Measurements from ENCODE around the gene ZNF331. TPM values are rescaled to one million over a fixed set of nuclear protein-coding genes. Genes with fewer than 3 reads are reported as not detected.

Gene ZNF331
- total and polyA plus RNA-seq, 8 donors: 2.9 to 67.2 (median 12.6) TPM

DNA sequence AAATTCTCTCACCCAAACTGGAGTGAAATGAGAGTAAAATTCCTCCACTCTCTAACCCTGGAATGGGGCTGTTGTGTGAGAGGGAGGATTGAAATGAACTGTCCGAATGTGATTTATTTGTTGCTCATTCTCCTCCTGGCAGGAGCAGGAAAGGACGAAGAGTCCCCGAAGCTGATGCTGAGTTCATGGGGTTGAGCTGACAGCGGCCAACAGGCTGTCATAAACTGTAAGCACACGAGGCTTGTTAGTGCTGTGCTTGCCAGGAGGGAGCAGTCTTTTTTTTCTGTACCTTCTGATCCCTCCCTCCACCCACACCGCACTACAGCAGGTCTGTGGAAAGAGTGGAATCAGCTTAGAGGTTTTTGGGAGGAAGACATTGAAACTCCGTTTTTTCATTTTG, 33.1 kb upstream of the ZNF331 start:
- H3K27me3 ChIP-seq: peaks cover 0 to 39% (median 0%) of the 10 kb centered on the region in 3 donors
- H3K36me3 ChIP-seq: no peaks in the 10 kb centered on the region
- H3K4me3 ChIP-seq: no peak overlapping the region
- no peak for TF ChIP-seq POLR2AphosphoS5 (IDR thresholded peaks at IDR 0.05)
- no peak for TF ChIP-seq EP300 (IDR thresholded peaks at IDR 0.05)
- no peak for TF ChIP-seq POLR2A (IDR thresholded peaks at IDR 0.05)
- TF ChIP-seq, protein P1, sequence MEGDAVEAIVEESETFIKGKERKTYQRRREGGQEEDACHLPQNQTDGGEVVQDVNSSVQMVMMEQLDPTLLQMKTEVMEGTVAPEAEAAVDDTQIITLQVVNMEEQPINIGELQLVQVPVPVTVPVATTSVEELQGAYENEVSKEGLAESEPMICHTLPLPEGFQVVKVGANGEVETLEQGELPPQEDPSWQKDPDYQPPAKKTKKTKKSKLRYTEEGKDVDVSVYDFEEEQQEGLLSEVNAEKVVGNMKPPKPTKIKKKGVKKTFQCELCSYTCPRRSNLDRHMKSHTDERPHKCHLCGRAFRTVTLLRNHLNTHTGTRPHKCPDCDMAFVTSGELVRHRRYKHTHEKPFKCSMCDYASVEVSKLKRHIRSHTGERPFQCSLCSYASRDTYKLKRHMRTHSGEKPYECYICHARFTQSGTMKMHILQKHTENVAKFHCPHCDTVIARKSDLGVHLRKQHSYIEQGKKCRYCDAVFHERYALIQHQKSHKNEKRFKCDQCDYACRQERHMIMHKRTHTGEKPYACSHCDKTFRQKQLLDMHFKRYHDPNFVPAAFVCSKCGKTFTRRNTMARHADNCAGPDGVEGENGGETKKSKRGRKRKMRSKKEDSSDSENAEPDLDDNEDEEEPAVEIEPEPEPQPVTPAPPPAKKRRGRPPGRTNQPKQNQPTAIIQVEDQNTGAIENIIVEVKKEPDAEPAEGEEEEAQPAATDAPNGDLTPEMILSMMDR (IDR thresholded peaks at IDR 0.05): no peak
- intact Hi-C loops (cut with DNase I; ENCODE audit: low total_unique reads): no loop called here
- WGBS, 5 donors: 39 to 47% (median 45%) methylated on average over 7 of the region's 7 CpGs
- peak overlapping the region in 1 of 5 donors; percentile 22 for H3K27ac ChIP-seq
- DNase-seq: peak in 1 of 2 donors; percentile 35
- peaks cover 0 to 18% (median 5%) of the 10 kb centered on the region in 4 donors for H3K9me3 ChIP-seq
- no peaks in the 10 kb centered on the region for H3K4me1 ChIP-seq

DNA sequence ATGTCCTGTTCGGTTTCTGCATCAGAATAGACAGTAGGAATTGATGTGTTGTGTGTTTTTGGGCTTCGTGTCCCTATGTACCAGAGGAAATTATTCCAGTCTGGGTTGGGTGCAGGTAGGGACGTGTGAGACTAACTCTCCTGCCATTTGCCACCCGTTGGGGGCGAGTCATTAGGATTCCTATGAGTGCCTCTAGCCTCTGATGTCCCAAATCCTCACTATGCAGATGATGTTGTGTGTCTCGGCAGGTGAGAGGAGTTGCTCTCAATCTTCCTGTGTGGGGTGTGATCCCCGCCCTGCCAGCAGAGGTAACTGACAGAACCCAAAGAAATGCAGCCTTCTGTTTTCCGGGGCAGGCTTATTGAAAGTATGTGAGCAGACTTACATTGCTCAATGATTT, 31.2 kb upstream of the ZNF331 start:
- TF ChIP-seq POLR2A (IDR thresholded peaks at IDR 0.05) (no peak), POLR2AphosphoS5 (IDR thresholded peaks at IDR 0.05) (no peak), EP300 (IDR thresholded peaks at IDR 0.05) (no peak)
- TF ChIP-seq, protein P1 (IDR thresholded peaks at IDR 0.05): no peak

DNA sequence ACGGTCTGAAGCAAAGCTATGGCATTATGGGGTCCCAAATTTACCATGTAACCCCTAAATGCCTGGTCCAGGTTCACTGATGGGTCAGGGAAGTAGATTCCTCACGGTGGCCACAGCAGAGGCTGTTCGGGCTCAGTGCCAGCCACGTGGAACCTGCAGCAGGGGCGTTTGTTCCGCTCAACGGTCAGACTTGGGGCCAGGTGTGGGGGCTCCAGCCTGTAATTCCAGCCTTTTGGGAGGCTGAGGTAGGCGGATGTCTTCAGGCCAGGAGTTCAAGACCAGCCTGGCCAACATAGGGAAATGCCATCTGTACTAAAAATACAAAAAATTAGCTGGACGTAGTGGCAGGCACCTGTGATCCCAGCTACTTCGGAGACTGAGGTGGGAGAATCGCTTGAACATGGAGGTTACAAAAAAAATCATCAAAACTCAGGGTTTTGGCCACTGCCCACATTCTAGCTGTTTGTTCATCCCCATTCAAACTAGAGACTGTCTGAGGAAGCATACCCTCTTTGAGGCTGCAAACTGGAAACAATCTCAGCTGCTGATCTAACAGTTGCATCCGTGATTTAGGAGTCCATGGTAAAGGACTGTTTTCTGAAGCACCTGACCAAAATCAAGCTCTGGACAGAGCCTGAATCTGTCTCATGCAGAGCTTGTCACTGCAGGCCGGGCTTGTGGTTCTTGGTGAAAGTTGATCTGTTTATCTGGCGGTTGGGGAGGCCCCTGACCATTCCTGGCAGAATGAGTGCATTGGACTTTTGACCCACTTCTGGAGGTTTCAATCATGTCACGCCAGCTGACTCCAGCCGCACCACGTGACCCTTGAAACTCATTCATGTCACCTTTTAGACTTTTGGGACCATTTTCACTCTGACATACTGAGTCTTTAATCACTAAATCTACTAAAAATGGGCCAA, 30.2 kb upstream of the ZNF331 start:
- H3K4me1 ChIP-seq: no peaks in the 10 kb centered on the region
- H3K36me3 ChIP-seq: no peaks in the 10 kb centered on the region
- peaks cover 0 to 3% (median 0%) of the 10 kb centered on the region in 4 donors for H3K9me3 ChIP-seq
- no peak overlapping the region for H3K4me3 ChIP-seq
- 57 to 65% (median 59%) methylated on average over 17 of the region's 17 CpGs for WGBS, 5 donors
- DNase-seq: peak in 1 of 2 donors; percentile 65
- intact Hi-C loops (cut with DNase I; ENCODE audit: low total_unique reads): no loop called here
- TF ChIP-seq, protein P1 (IDR thresholded peaks at IDR 0.05): no peak
- no peak for TF ChIP-seq POLR2AphosphoS5 (IDR thresholded peaks at IDR 0.05)
- no peak for TF ChIP-seq POLR2A (IDR thresholded peaks at IDR 0.05)
- no peak for TF ChIP-seq EP300 (IDR thresholded peaks at IDR 0.05)
- no peak overlapping the region for H3K27ac ChIP-seq
- peaks cover 0 to 38% (median 0%) of the 10 kb centered on the region in 3 donors for H3K27me3 ChIP-seq

More for the DNA sequence above, 31.2 kb upstream of the ZNF331 start:
- Histone ChIP-seq H3K27me3 (peaks cover 0 to 39% (median 0%) of the 10 kb centered on the region in 3 donors), H3K4me1 (no peaks in the 10 kb centered on the region), H3K4me3 (no peak overlapping the region), H3K27ac (no peak overlapping the region), H3K9me3 (peaks cover 0 to 4% (median 0%) of the 10 kb centered on the region in 4 donors), H3K36me3 (no peaks in the 10 kb centered on the region)
- 61 to 76% (median 69%) methylated on average over 8 of the region's 8 CpGs for WGBS, 5 donors
- DNase-seq: no peak
- intact Hi-C loops (cut with DNase I; ENCODE audit: low total_unique reads): no loop called here

DNA sequence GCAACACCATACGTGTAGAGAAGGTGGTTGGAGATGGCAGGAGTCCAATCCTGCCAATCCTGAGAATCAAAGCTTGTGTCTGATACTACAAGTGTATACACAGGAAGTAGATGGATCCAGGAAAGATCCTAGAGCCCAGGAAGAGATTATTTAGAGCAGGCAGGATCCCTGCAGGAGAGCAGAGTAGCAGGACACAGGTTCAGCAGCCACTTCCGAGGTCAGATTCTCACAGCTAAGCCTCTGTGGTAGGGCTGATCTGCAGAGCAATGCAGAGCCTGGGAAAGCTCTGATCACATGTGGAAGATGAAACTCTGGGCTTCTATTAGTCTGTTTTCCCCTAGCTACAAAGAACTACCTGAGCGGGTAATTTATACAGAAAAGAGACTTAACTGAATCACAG, 28.5 kb upstream of the ZNF331 start:
- H3K4me1 ChIP-seq: no peaks in the 10 kb centered on the region
- H3K4me3 ChIP-seq: no peak overlapping the region
- no peak overlapping the region for H3K27ac ChIP-seq
- TF ChIP-seq, protein P1 (IDR thresholded peaks at IDR 0.05): no peak
- TF ChIP-seq POLR2A (IDR thresholded peaks at IDR 0.05): no peak
- TF ChIP-seq EP300 (IDR thresholded peaks at IDR 0.05): no peak
- TF ChIP-seq POLR2AphosphoS5 (IDR thresholded peaks at IDR 0.05): no peak
- intact Hi-C loops (cut with DNase I; ENCODE audit: low total_unique reads): no loop called here
- DNase-seq: no peak
- WGBS, 5 donors: 52 to 70% (median 56%) methylated on average over 3 of the region's 3 CpGs
- no peaks in the 10 kb centered on the region for H3K36me3 ChIP-seq
- H3K27me3 ChIP-seq: peaks cover 0 to 32% (median 0%) of the 10 kb centered on the region in 3 donors
- H3K9me3 ChIP-seq: no peaks in the 10 kb centered on the region

All from stomach (tissue), 9 donors.